ENCODE results near the gene EIF3C.
"Not testable (repeated sequence)": the region's sequence is repeated elsewhere in the genome, so short reads cannot be mapped to it uniquely, and the experiment has no call there.

The EIF3C gene

GRCh38 chr16:28711220-28712083, at the start of gene EIF3C:
Gene EIF3C, plus strand, starts transcription at chr16:28711464. Its CDS starts 223 bp downstream, at chr16:28711687.
- DNase-seq, result not testable (repeated sequence)

DNA sequence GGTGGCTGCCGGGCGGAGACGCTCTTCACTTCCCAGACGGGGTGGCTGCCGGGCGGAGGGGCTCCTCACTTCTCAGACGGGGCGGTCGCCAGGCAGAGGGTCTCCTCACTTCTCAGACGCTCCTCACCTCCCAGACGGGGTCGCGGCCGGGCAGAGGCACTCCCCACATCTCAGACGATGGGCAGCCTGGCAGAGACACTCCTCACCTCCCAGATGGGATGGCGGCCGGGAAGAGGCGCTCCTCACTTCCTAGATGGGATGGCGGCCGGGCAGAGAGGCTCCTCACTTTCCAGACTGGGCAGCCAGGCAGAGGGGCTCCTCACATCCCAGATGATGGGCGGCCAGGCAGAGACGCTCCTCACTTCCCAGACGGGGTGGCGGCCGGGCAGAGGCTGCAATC, 45.0 kb upstream of the EIF3C start:
- not testable (repeated sequence) for DNase-seq

- DNase-seq, result not testable (repeated sequence)
Observed at GRCh38 chr16:28667480-28667879, 43.8 kb upstream of the EIF3C start.

DNA sequence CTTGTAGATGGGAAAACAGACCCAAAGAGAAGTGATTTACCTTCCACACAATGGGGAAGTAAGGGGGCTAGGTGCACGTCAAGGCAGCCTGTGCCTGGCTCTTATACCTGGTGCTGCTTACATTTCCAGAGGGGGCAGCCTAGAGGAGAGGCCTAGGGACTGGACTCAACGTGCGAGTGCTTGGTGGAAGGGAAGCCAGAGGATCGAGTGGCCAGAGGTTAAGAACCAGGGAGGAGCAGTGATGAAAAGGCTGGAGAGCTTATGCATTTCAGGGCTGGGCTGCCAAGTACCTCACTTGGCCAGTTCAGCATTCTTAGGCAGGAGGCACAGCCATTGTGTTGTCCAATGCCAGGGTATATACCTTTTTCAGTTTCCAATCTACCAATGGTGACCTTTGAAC, 43.1 kb upstream of the EIF3C start:
- DNase-seq, result not testable (repeated sequence)

- not testable (repeated sequence) for DNase-seq
Observed at GRCh38 chr16:28688327-28688952, 22.8 kb upstream of the EIF3C start.

GRCh38 chr16:28689425-28689824, 21.8 kb upstream of the EIF3C start:
- not testable (repeated sequence) for DNase-seq

DNA sequence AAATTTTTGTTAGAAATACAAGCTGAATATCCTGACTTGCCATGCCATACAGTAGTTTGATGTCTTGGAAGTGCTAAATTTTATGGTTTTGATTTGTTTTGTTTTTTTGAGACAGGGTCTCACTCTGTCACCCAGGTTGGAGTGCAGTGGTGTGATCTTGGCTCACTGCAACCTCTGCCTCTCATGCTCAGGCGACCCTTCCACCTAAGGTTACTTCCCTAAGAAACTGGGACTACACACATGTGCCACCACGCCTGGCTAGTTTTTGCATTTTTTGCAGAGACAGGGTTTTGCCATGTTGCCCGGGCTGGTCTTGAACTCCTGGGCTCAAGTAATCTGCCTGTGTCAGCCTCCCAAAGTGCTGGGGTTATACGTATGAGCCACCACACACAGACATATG, 19.5 kb upstream of the EIF3C start:
- not testable (repeated sequence) for DNase-seq

DNA sequence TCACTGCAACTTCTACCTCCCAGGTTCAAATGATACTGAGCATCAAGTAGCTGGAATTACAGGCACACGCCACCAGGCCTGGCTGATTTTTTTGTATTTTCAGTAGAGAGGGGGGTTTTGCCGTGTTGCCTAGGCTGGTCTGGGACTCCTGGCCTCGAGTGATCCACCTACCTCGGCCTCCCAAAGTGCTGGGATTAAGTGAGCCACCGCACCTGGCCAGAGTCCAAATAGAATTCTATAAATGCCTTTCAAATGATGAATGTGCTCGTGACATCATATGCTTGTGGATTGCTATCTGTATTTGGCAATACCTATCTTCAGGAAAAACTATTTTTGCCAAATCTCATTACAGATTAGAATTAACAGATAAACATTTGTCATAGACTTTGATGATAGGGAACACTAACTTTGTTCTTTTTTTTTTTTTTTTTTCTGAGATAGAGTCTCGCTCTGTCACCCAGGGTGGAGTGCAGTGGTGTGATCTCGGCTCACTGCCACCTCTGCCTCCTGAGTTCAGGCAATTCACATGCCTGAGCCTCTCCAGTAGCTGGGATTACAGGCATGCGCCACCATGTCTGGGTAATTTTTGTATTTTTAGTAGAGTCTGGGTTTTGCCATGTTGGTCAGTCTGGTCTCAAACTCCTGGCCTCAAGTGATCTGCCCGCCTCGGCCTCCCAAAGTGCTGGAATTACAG, 17.9 kb upstream of the EIF3C start:
- not testable (repeated sequence) for DNase-seq

DNA sequence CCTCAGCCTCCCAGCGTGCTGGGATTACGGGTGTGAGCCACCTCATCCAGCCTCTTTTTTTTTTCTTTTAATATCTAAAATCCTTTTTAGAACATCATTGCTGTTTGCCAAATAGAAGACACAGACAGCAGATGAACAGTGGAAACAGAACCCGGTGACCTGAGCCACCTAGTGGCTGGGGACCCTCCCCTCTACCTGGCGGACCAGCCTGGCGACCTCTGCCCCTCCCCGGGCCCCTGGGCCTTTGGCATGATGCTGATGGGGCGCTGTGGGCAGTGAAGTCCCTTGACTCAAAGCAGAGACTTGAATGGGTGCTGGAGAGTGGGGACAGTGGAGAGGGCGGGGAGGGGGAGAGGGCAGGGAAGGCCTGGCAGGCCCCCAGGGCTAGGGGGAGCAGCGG, 11.5 kb upstream of the EIF3C start:
- not testable (repeated sequence) for DNase-seq

- not testable (repeated sequence) for DNase-seq
Observed at GRCh38 chr16:28700349-28700748, 10.9 kb upstream of the EIF3C start.

DNA sequence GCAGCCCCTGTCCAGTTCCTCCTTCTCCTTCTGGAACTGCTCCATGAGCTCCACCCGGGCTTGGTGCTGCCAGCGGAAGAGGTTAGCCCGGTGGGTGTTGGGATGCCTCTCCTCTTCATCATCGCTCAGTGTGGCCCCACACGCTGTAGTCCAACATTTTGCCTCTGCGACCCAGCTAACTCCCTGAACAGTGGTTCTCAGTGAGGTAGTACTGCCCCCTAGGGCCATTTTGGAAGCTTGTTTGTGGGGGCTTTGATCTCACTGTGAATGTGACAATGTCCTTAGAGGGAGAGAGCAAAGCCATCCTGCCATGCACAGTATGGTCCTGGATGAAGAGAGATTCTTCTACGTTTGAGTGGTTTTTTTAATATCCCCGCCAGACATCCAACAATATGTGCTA, 9.9 kb upstream of the EIF3C start:
- DNase-seq, result not testable (repeated sequence)

- not testable (repeated sequence) for DNase-seq
Observed at GRCh38 chr16:28704246-28704645, 7.0 kb upstream of the EIF3C start.

- not testable (repeated sequence) for DNase-seq
Observed at GRCh38 chr16:28722852-28723650, 11.8 kb downstream of the EIF3C start.

DNA sequence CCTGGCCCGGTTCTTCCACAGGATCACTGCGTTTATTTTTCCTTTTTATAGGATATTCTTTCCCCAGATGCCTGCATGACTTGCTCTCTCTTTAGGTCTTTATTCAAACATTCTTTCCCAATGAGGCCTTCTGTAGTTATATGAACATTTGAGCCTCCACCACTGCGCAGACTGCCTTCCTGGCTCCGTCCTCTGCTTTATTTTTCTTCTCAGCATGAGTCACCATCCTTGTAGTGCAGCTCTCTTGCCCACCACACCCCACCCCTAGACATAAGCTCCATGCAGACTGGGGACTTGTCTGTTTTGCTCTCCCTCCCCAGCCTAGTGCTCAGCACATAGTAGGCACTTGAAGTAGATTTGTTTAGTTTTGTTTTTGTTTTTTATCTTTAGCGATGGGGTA, 20.0 kb downstream of the EIF3C start:
- DNase-seq, result not testable (repeated sequence)

DNA sequence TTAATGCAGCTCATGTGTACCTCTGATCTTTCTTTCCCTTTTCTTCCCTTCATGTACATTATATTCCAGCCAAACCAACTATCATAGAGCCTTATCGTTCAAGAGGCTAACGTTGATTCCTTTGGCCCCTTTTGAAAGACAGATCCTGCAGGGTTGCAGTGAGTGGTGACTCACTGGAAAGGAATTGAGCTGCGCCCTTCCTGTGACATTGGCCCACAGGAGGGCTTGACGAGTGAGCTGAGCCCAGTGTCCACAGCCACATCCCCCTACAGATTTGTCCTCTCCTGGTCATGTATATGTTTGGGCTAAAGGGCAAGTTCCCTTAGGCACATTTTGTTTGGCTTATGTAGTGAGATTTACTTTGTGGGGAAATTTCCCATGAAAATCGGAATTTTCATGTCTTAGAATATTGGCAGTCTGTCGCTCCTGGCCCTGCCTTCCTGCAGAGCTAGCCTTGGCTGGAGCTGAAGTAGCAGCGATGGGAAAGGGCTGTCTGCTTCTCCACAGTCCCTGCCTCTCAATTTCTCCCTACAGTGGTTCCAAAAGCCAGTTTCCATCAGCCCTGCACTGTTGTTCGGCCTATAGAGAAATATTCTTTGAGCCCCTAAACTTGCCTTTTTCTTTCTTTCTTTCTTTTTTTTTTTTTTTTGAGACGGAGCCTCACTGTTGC, 21.3 kb downstream of the EIF3C start:
- DNase-seq, result not testable (repeated sequence)

DNA sequence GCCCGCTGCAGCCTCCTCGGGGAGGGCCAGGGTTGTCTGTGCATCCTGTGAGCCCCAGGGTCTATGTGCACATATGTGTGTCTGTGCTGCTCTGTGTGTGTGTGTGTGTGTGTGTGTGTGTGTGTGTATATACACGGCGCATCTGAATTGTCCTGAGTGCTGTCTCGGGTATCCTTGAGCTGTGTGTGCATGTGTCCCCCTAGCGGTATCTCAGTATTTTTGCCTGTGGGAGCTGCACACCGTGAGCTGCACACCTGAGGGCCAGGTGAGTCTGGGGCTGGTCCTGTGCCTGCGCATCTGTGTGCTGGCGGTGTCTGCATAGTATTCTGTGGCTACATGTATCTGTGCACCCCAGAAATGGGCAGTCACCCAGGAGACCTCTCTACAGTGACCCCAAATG, 28.5 kb downstream of the EIF3C start:
- not testable (repeated sequence) for DNase-seq

DNA sequence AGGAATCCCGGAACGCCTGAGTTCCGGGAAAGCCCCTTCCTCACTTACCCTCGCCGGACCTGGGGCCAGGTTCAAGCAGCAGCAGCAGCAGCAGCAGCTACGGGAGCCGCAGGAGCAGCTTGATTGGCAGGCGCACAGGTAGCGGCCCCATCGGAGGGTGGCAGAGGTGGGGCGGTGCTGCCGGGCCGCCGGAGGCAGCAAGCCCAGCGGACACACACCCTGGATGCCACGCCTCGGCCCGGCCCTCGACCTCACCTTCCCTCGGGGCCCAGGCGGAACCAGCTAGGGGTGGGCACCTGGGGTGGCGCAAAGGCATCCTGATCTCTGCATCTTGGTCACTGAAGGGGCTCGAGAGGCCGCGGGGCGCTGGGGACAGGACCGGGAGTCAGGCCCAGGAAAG, 29.4 kb downstream of the EIF3C start:
- DNase-seq, result not testable (repeated sequence)

GRCh38 chr16:28741295-28741694, 30.0 kb downstream of the EIF3C start:
- DNase-seq, result not testable (repeated sequence)

GRCh38 chr16:28746618-28747350, 35.5 kb downstream of the EIF3C start:
- not testable (repeated sequence) for DNase-seq

GRCh38 chr16:28749997-28750465, 38.8 kb downstream of the EIF3C start:
- DNase-seq, result not testable (repeated sequence)
